H1 (cell line): ENCODE data around the gene ECEL1. TPM values are rescaled to one million over a fixed set of nuclear protein-coding genes. Genes with fewer than 3 reads are reported as not detected.
A peak's percentile ranks its signal among the peaks of the same experiment; 100 is the strongest.

Experiments used
- CTCF ChIA-PET: fragments of 300-600 bp; sonication (Branson Sonifier 250); formaldehyde crosslinking; loops from one replicate; lab custom pipeline; 2021; ENCODE audit not compliant: partially characterized antibody; lab: Charles Lee
- POLR2A ChIA-PET: fragments of 300-600 bp; sonication (Branson Sonifier 250); formaldehyde crosslinking; loops from one replicate; lab custom pipeline; 2021; ENCODE audit warnings: inconsistent platforms; ENCODE audit not compliant: partially characterized antibody; lab: Charles Lee
- DNase-seq, 2 experiments: peaks; one replicate each; pipeline versions ENCODE4 v3.0.0 to v3.0.0-alpha.2; 2010 to 2022; ENCODE audit warnings: low spot score in 2 of 2, low read depth in 1 of 2, mixed read lengths in 1 of 2
- FAIRE-seq: peaks from 2 replicates; lab custom pipeline; 2011; peaks lifted over from hg19 to GRCh38; lab: Jason Lieb, UNC
- H2AFZ ChIP-seq: 2 replicates; pipeline ENCODE4 v1.8.1; 2012; ENCODE audit warnings: low read length, inconsistent platforms
- H2AK5ac ChIP-seq: 2 replicates; pipeline ENCODE4 v1.6.1; 2013; ENCODE audit warnings: low read depth, low read length
- H2BK120ac ChIP-seq: replicated peaks from 2 replicates; pipeline ENCODE3; 2013; ENCODE audit warnings: low read depth, low read length, inconsistent platforms
- H2BK12ac ChIP-seq: 2 replicates; pipeline ENCODE4 v1.6.1; 2013; ENCODE audit warnings: low read depth, low read length
- H2BK15ac ChIP-seq: 2 replicates; pipeline ENCODE4 v1.6.1; 2013; ENCODE audit warnings: low read length
- H2BK20ac ChIP-seq: 2 replicates; pipeline ENCODE4 v1.6.1; 2013; ENCODE audit warnings: low read length
- H2BK5ac ChIP-seq: 2 replicates; pipeline ENCODE4 v1.6.1; 2013; ENCODE audit warnings: low read depth, low read length
- H3K14ac ChIP-seq: 2 replicates; pipeline ENCODE4 v1.6.1; 2013; ENCODE audit warnings: inconsistent platforms; ENCODE audit not compliant: insufficient read length
- H3K18ac ChIP-seq: 2 replicates; pipeline ENCODE4 v1.6.1; 2013; ENCODE audit warnings: low read length; ENCODE audit errors: extremely low read depth
- H3K23ac ChIP-seq: 2 replicates; pipeline ENCODE4 v1.6.1; 2013; ENCODE audit warnings: inconsistent platforms; ENCODE audit not compliant: insufficient read length
- H3K23me2 ChIP-seq: 2 replicates; pipeline ENCODE4 v1.6.1; 2013; ENCODE audit warnings: low read depth, low read length
- H3K27ac ChIP-seq: 2 replicates; pipeline ENCODE4 v1.6.1; 2011; ENCODE audit warnings: low read depth, low read length, inconsistent platforms
- H3K27me3 ChIP-seq, 4 experiments: replicated peaks in 1 of 4; 1 replicate in 1 of 4; 2 replicates in 3 of 4; pipeline versions ENCODE4 v1.6.1 to v1.8.1; 2011 to 2013; ENCODE audit warnings: low read length in 3 of 4, mild to moderate bottlenecking in 3 of 4, inconsistent platforms in 2 of 4, mixed read lengths in 2 of 4, moderate library complexity in 1 of 4; ENCODE audit not compliant: control insufficient read depth in 3 of 4, insufficient read depth in 3 of 4; ENCODE audit errors: extremely low read depth in 1 of 4
- H3K36me3 ChIP-seq, 4 experiments: 2 replicates each; pipeline versions ENCODE4 v1.6.1 to v1.8.1; 2011 to 2013; ENCODE audit warnings: mild to moderate bottlenecking in 4 of 4, low read length in 3 of 4, moderate library complexity in 2 of 4, control low read depth in 1 of 4, inconsistent platforms in 1 of 4; ENCODE audit not compliant: insufficient read depth in 4 of 4, control insufficient read depth in 2 of 4
- H3K4ac ChIP-seq: replicated peaks from 2 replicates; pipeline ENCODE3; 2013; ENCODE audit warnings: low read length, low read depth, mixed read lengths, inconsistent platforms; ENCODE audit not compliant: insufficient read length
- H3K4me1 ChIP-seq, 4 experiments: replicated peaks in 1 of 4; 1 replicate in 1 of 4; 2 replicates in 3 of 4; pipeline versions ENCODE4 v1.6.1 to v1.8.1; 2011 to 2013; ENCODE audit warnings: low read length in 3 of 4, inconsistent platforms in 2 of 4, mixed read lengths in 1 of 4; ENCODE audit not compliant: insufficient read depth in 4 of 4, control insufficient read depth in 3 of 4
- H3K4me2 ChIP-seq, 2 experiments: 2 replicates each; pipeline versions ENCODE4 v1.6.1 to v1.8.1; 2011 to 2013; ENCODE audit warnings: low read depth in 2 of 2, low read length in 2 of 2, control low read depth in 1 of 2, inconsistent platforms in 1 of 2, mild to moderate bottlenecking in 1 of 2; ENCODE audit not compliant: insufficient read depth in 1 of 2
- H3K4me3 ChIP-seq, 4 experiments: fragments of 200-600, 300-600 bp in 1 of 4; sonication (generic), shearing (Covaris generic), sonication (Bioruptor Twin) in 1 of 4; 2 replicates each; pipeline versions ENCODE4 v1.5.1 to v1.8.1; 2011 to 2016; ENCODE audit warnings: low read length in 4 of 4, low read depth in 3 of 4, control low read depth in 2 of 4, inconsistent platforms in 2 of 4, mild to moderate bottlenecking in 2 of 4, mixed read lengths in 1 of 4, moderate library complexity in 1 of 4; ENCODE audit not compliant: insufficient read depth in 2 of 4; ENCODE audit errors: extremely low read depth in 1 of 4
- H3K56ac ChIP-seq: replicated peaks from 2 replicates; pipeline ENCODE3; 2013; ENCODE audit warnings: low read depth, mild to moderate bottlenecking, mixed read lengths, low read length, inconsistent platforms; ENCODE audit not compliant: insufficient read length
- H3K79me1 ChIP-seq: 2 replicates; pipeline ENCODE4 v1.6.1; 2013; ENCODE audit warnings: low read depth, low read length, control low read depth
- H3K79me2 ChIP-seq, 2 experiments: 2 replicates each; pipeline versions ENCODE4 v1.6.1 to v1.8.1; 2012 to 2013; ENCODE audit warnings: low read length in 2 of 2, mild to moderate bottlenecking in 2 of 2, inconsistent platforms in 1 of 2; ENCODE audit not compliant: insufficient read depth in 2 of 2, control insufficient read depth in 1 of 2
- H3K9ac ChIP-seq, 4 experiments: replicated peaks in 1 of 4; 1 replicate in 1 of 4; 2 replicates in 3 of 4; pipeline versions ENCODE4 v1.6.1 to v1.8.1; 2011 to 2013; ENCODE audit warnings: low read depth in 3 of 4, low read length in 3 of 4, control low read depth in 2 of 4, mild to moderate bottlenecking in 2 of 4, moderate library complexity in 2 of 4, inconsistent platforms in 1 of 4; ENCODE audit errors: extremely low read depth in 1 of 4
- H3K9me3 ChIP-seq, 2 experiments: 2 replicates each; pipeline versions ENCODE4 v1.6.1 to v1.8.1; 2012 to 2013; ENCODE audit warnings: mild to moderate bottlenecking in 2 of 2, moderate library complexity in 2 of 2, control low read depth in 1 of 2, inconsistent platforms in 1 of 2, low read depth in 1 of 2, low read length in 1 of 2, mixed read lengths in 1 of 2; ENCODE audit not compliant: insufficient read depth in 2 of 2
- H4K20me1 ChIP-seq, 2 experiments: replicated peaks in 1 of 2; 2 replicates each; pipeline versions ENCODE3 to v1.8.1; 2011 to 2013; ENCODE audit warnings: inconsistent platforms in 2 of 2, low read length in 2 of 2, mild to moderate bottlenecking in 1 of 2; ENCODE audit not compliant: insufficient read depth in 2 of 2, control insufficient read depth in 1 of 2
- H4K5ac ChIP-seq: 2 replicates; pipeline ENCODE4 v1.6.1; 2013; ENCODE audit warnings: low read length, low read depth, mixed read lengths, inconsistent platforms; ENCODE audit not compliant: insufficient read length
- H4K8ac ChIP-seq: 2 replicates; pipeline ENCODE4 v1.8.0; 2013; ENCODE audit warnings: mild to moderate bottlenecking, moderate library complexity, low read length, inconsistent platforms; ENCODE audit not compliant: insufficient read depth; ENCODE audit errors: extremely low read depth
- H4K91ac ChIP-seq: replicated peaks from 2 replicates; pipeline ENCODE3; 2013; ENCODE audit warnings: low read length, mixed read lengths, inconsistent platforms; ENCODE audit not compliant: insufficient read length
- ASH2L ChIP-seq: fragments of 200-600, 300-600 bp; sonication (generic); IDR thresholded peaks from one replicate; pipeline ENCODE4 v1.7.1; 2017; ENCODE audit warnings: low read length
- BACH1 ChIP-seq: IDR thresholded peaks from 2 replicates; pipeline ENCODE4 v1.6.1; 2012; ENCODE audit warnings: low read length, improper control_type of control experiment
- WGBS, 2 experiments: shearing (Covaris generic) in 1 of 2; methylation state at CpG; one replicate each; pipeline versions ENCODE4 v1.1.6 to v1.1.7; 2013 to 2015; ENCODE audit warnings: low lambda C conversion rate in 2 of 2, mixed read lengths in 2 of 2, inconsistent platforms in 1 of 2, low coverage in 1 of 2, missing lambda C conversion rate in 1 of 2; ENCODE audit not compliant: insufficient replicate concordance in 2 of 2, insufficient coverage in 1 of 2, insufficient read length in 1 of 2; ENCODE audit errors: extremely low coverage in 1 of 2, missing lambda C conversion rate in 1 of 2; 5-methylcytosine and 5-hydroxymethylcytosine counted together
- polyA plus RNA-seq, 7 experiments: library from polyadenylated mRNA; depleted of rRNA in 3 of 7; stranded (reverse) in 5 of 7; unstranded in 2 of 7; fragments of >200 nt in 5 of 7; fragments of 200-250 nt in 2 of 7; gene quantifications; 1 replicate in 5 of 7; 2 replicates in 1 of 7; 4 replicates in 1 of 7; pipeline versions ENCODE4 v1.2.1 to v1.2.3, GENCODE V29; 2011 to 2013; ENCODE audit warnings: missing spikeins in 2 of 7, mixed read lengths in 2 of 7
- total RNA-seq: library from RNA; stranded (reverse); fragmentation: NEBNext Ultra II Directional; extraction: Animal tissue kit (Norgen Biotek cat#: 25700); gene quantifications from 2 replicates; pipeline ENCODE4 v1.2.1, GENCODE V29; 2021

ECEL1 gene
- total and polyA plus RNA-seq, 2 of the 8 experiments (the other 6 are each of a cell fraction or from before 2014, with no cell fraction given): 7.7 to 20.2 TPM

DNA sequence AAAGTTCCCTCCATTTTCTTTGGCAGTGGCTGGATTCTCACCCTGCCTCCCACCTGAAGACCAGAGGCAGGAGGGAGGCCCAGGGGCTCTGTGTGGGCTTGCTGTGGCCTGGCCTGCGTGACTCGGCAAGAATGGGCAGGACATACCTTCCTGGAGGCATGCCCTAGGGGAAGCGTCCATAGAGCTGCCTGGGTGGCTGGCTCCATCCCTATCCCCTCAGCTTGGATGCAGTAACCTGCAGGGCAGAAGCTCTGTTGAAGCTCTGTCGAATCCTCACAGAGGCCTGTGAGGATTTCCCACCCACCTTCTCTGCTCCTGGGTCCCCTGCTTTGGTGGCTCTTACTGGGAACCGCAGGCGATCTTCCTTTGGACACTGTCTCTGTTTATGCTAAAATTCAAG lies 31.2 kb upstream of the ECEL1 start:
- no peak for DNase-seq
- H3K27ac ChIP-seq: no peak overlapping the region
- H4K20me1 ChIP-seq: peaks cover 1 to 4% of the 10 kb centered on the region in 2 experiments
- H2AK5ac ChIP-seq: no peak overlapping the region
- no peak overlapping the region for H2BK15ac ChIP-seq
- H3K4me3 ChIP-seq: no peak overlapping the region
- H4K5ac ChIP-seq: no peak overlapping the region
- CTCF ChIA-PET: interaction anchor here (0.8 to 10.6 kb wide), 13 partner anchors 10 to 183 kb away, joined by 3 to 176 read pairs (median 4); no protein-coding TSS in a partner anchor
- no peaks in the 10 kb centered on the region for H3K79me2 ChIP-seq
- no peak overlapping the region for H2AFZ ChIP-seq
- no peak overlapping the region for H3K9ac ChIP-seq
- H2BK12ac ChIP-seq: no peak overlapping the region; the same call in 1 of the 2 replicates
- no peak overlapping the region for H3K4ac ChIP-seq
- peaks cover 18 to 31% (median 29%) of the 10 kb centered on the region in 4 experiments for H3K27me3 ChIP-seq
- no peaks in the 10 kb centered on the region for H3K79me1 ChIP-seq
- 70% methylated on average over 6 of the region's 6 CpGs; no CpG with 5 or more reads in 1 of the 2 experiments for WGBS, 2 experiments
- no peak overlapping the region for H3K4me2 ChIP-seq
- TF ChIP-seq ASH2L (no peak), BACH1 (no peak)
- H3K9me3 ChIP-seq: no peaks in the 10 kb centered on the region
- no peak overlapping the region for H3K18ac ChIP-seq
- peaks cover 6% of the 10 kb centered on the region; the same call in 1 of the 2 replicates for H3K23me2 ChIP-seq
- H4K91ac ChIP-seq: peak overlapping the region; percentile 37
- H3K36me3 ChIP-seq: no peaks in the 10 kb centered on the region
- no peak overlapping the region for H3K56ac ChIP-seq
- no peak overlapping the region for H2BK20ac ChIP-seq
- H2BK5ac ChIP-seq: 0 out of 2 replicates have a peak overlapping the region, but pooled peaks have one; percentile 12
- POLR2A ChIA-PET: interaction anchor here (1.1 kb wide), 1 partner anchor 30 kb away, joined by 3 read pairs; no protein-coding TSS in a partner anchor
- H3K4me1 ChIP-seq: peaks cover 0 to 15% (median 5%) of the 10 kb centered on the region in 4 experiments; a peak in 5 of 7 replicates
- no peak overlapping the region for H2BK120ac ChIP-seq
- H3K14ac ChIP-seq: no peak overlapping the region
- H3K23ac ChIP-seq: no peak overlapping the region
- H4K8ac ChIP-seq: no peak overlapping the region
- no peak for FAIRE-seq
